ENCODE data around the gene BRME1.
"Not testable (repeated sequence)": the region's sequence is repeated elsewhere in the genome, so short reads cannot be mapped to it uniquely, and the experiment has no call there.

- TF ChIP-seq CTCF, POLR2A (IDR thresholded peaks at IDR 0.05): not testable (repeated sequence)
These were observed 53.7 kb downstream of the BRME1 start for GRCh38 chr19:13852171-13852707.

Measured in testis (tissue), 2 donors.